ENCODE measurements around the gene MIOS.

- TF ChIP-seq, protein P1, sequence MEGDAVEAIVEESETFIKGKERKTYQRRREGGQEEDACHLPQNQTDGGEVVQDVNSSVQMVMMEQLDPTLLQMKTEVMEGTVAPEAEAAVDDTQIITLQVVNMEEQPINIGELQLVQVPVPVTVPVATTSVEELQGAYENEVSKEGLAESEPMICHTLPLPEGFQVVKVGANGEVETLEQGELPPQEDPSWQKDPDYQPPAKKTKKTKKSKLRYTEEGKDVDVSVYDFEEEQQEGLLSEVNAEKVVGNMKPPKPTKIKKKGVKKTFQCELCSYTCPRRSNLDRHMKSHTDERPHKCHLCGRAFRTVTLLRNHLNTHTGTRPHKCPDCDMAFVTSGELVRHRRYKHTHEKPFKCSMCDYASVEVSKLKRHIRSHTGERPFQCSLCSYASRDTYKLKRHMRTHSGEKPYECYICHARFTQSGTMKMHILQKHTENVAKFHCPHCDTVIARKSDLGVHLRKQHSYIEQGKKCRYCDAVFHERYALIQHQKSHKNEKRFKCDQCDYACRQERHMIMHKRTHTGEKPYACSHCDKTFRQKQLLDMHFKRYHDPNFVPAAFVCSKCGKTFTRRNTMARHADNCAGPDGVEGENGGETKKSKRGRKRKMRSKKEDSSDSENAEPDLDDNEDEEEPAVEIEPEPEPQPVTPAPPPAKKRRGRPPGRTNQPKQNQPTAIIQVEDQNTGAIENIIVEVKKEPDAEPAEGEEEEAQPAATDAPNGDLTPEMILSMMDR (IDR thresholded peaks at IDR 0.05), result no peak
- TF ChIP-seq EZH2 (IDR thresholded peaks at IDR 0.05) (no peak), EZH2phosphoT487 (IDR thresholded peaks at IDR 0.05) (no peak)
These were observed 29.0 kb upstream of the MIOS start for GRCh38 chr7:7537711-7538110.
